ENCODE data around the gene RANBP6.
"Not testable (repeated sequence)": the region's sequence is repeated elsewhere in the genome, so short reads cannot be mapped to it uniquely, and the experiment has no call there.

DNA sequence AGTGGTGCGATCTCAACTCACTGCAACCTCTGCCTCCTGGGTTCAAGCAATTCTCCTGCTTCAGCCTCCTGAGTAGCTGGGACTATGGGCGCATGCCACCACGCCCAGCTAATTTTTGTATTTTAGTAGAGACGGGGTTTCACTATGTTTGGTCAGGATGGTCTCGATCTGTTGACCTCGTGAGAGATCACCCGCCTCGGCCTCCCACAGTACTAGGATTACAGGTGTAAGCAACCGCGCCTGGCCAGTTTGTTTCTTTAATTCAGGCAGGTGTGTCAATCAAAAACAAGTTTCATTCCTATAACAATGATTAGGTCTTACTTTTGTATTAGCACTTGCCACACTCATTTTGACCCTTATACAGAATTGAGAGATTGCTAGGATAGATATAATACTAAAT is 1.6 kb upstream of the RANBP6 start:
- not testable (repeated sequence) for TF ChIP-seq CTCF (conservative IDR thresholded peaks at IDR 0.05; ENCODE audit: low read depth, low read length); EZH2 (IDR thresholded peaks at IDR 0.05; ENCODE audit: borderline replicate concordance, low read depth, low read length, poor library complexity, severe bottlenecking)
